Ramos (cell line): ENCODE data around the gene DSC2.
"Not testable (repeated sequence)": the region's sequence is repeated elsewhere in the genome, so short reads cannot be mapped to it uniquely, and the experiment has no call there.

Experiments used
- in situ Hi-C: fragments of 300-500 bp; cut with MboI; formaldehyde crosslinking; loops from one replicate; pipeline ENCODE4 v1.14.3; 2022; ENCODE audit warnings: low sequenced_read_pairs; ENCODE audit not compliant: unreplicated experiment

DSC2 gene

DNA sequence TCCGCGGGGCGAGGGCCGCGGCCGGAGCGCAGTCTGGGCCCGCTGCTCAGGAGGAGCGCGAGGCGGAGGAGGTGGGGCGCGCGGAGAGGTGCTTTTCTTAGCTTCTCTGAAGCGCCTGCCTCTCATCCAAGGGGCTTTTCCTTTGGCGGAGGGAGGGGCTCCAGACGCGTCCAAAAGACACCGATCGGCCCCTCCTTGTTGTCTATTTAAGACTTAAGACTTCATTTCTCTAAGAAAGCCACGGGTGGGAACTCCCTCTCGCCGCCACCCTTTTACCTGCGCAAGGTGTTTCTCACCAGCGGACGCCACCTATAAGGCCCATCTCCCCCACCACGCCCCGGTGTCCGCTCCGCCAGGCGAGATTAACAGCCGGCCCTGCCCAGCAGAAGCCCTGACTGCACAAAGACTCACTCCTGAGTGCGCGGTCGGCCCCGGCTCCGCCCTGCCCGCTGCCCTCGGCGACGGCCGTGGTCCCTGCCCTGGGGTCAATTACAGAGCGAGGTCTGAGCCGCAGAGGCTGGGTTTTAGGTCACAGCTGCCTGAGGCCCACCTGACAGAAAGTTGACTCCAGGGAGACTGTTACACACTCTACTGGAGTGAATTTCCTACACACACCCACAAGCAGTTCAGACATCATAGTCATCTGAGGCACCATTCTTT, at the start of gene DSC2:
Gene DSC2 (minus strand): TSS at position 397 of the 660 bp plus-strand sequence. CDS start 450 bp downstream, outside the sequence.
- in situ Hi-C loops: no loop called here

DNA sequence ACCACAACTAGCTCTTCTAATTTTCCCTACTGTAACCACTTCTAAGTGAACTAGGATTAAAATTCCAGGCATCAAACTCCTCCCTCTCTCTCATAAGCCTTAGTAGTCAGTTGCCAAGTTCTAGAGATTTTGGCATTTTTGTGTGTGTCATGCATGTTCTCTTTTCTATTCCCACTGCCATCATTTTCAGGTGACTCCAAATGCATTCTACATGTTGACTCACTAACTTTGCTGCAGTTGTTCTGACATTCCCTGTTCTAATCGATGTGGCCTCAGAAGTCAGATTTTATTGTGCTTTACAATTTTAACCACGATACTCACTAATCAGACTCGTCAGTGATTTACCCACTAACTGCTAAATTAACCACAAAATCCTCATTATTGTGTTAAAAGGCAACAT, 47.1 kb upstream of the DSC2 start:
- in situ Hi-C loops: no loop called here

- in situ Hi-C loops: no loop called here
Measured at GRCh38 chr18:31148600-31148999, 46.4 kb upstream of the DSC2 start.

DNA sequence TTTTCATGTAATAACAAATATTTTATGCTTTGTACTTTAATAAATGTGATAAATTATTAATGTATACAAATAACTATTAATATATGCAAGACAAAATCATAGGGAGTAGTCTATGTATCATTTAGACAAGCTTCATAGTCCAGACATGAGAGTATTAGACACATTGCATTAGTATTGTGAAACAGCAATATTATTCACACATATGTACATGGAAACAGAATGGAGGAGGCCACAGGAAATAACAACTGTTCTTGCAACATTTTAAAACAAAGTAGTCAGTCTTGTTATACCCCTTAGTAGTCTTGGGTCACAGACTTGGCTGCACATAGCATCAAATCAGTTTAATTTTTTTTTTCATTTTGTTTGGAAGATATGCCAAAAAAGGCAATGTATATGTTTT, 44.6 kb upstream of the DSC2 start:
- in situ Hi-C loops: no loop called here

- in situ Hi-C loops: no loop called here
Measured at GRCh38 chr18:31143025-31143424, 40.8 kb upstream of the DSC2 start.

GRCh38 chr18:31138709-31139108, 36.5 kb upstream of the DSC2 start:
- in situ Hi-C loops: no loop called here

DNA sequence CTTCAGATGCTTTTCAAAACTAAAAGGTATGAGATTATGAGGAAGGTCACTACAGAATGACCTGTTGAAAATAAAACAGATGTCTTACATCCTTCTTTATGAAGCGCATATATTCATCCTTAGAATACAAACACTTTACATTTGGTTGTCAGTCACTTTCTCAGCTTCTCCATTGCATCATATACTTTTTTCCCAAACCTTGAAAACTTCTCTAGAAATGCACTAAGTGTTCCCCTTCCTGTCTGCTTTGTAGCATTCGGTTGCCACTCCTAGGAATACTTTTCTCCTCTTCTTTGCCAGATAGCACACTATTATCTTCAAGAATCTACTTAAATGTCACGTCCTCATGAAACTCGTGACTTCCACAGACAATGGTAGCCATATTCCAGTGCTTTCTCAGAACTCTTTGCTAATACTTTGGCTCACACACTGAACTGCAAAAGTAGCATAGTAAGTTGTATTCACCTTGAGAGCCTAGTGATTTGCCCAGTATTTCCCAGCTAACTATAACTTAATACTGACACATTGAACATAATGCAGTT, 32.8 kb upstream of the DSC2 start:
- in situ Hi-C loops: no loop called here

DNA sequence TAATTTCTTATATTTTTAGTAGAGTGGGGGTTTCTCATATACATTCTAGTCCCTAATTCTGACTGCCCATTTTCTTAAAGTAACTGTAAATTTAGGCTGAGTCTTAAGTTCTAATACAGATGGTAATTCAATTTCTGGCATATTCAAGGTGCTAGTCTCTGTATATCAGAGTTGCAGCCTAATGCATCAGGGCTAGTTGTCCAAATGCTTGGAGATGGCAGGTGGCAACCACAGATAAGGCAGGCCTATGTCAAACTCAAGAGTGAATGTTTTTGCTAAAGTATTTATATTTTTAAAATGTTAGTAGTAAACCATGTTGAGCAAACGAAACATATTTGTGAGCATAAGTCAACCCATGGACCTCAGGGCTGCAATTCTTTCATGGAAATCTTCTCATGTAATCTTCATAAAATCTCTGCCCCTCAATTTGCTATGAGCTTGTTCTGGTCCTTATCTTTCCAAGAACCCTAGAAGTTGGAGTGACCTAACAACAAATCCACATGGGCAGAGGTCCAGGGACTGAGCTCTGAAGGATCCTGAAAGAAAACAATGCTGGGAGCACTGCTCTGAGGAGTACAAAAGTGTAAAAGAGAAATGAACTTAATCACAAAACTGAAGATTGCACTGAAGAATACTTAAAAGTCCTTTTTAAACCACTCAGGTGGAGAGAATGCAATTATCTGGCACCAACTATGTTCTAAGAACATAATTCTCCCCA, 27.3 kb upstream of the DSC2 start:
- in situ Hi-C loops: no loop called here

GRCh38 chr18:31125878-31126277, 23.7 kb upstream of the DSC2 start:
- in situ Hi-C loops: no loop called here

GRCh38 chr18:31123125-31123524, 20.9 kb upstream of the DSC2 start:
- in situ Hi-C loops: not testable (repeated sequence)

GRCh38 chr18:31120594-31120993, 18.4 kb upstream of the DSC2 start:
- in situ Hi-C loops: no loop called here

GRCh38 chr18:31116853-31117595, 14.8 kb upstream of the DSC2 start:
- in situ Hi-C loops: no loop called here

GRCh38 chr18:31112804-31113203, 10.6 kb upstream of the DSC2 start:
- in situ Hi-C loops: no loop called here

- in situ Hi-C loops: no loop called here
Measured at GRCh38 chr18:31105733-31106132, 3.5 kb upstream of the DSC2 start.

DNA sequence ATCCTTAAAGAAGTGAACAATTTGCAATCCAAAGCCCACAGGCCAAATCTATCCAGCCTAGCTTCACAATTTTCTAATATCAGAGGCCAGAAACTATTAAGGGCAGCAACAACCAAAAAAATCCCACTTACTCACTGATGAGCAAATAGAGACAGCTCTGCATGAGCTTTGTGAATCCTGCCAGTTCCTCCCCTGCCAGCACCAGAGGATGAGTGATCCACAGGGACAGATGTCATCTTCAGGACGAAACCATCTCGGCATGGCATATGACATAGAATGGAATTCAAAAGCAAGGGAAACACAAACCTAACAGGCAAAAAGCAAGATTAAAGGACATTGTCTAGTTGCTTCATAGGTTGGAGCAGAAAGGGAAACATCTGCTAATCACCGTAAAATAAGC, 2.2 kb upstream of the DSC2 start:
- in situ Hi-C loops: no loop called here

DNA sequence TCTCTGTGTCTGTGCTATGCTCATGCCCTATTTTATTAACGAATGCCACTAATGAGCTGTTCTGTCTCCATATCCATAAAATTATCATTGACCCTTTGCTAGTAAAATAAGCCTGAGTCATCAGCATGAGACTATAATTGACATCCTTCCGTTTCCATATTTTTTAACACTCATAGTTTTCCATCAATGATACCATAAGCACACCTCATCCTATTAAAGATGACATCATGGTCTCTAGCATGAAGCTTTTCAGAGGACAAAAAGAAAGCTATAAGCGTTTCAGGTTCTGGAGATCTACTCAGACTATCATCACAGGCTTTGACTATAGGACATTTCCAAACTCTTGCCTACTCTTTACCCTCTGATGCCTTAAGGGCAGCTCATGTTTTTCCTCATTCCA, 1.2 kb upstream of the DSC2 start:
- in situ Hi-C loops: no loop called here

DNA sequence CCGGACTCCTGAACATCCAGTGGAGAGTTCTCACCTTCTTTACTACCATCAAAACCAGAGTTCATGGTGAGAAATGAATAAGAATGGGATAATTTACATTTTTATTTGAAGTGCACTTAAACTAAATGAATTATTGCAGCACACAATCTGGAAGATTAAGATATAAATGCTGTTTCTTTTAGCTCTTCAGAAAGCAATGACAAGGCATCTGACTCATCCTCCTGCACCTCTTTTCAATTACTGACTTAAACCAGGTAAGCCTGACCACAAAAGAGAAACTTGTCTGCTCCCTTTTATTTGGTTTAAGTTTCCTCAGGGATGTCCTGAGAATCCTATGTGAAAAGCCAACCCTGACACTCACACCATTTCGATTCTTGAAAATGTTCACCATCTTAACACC, 720 bp upstream of the DSC2 start:
- in situ Hi-C loops: no loop called here

DNA sequence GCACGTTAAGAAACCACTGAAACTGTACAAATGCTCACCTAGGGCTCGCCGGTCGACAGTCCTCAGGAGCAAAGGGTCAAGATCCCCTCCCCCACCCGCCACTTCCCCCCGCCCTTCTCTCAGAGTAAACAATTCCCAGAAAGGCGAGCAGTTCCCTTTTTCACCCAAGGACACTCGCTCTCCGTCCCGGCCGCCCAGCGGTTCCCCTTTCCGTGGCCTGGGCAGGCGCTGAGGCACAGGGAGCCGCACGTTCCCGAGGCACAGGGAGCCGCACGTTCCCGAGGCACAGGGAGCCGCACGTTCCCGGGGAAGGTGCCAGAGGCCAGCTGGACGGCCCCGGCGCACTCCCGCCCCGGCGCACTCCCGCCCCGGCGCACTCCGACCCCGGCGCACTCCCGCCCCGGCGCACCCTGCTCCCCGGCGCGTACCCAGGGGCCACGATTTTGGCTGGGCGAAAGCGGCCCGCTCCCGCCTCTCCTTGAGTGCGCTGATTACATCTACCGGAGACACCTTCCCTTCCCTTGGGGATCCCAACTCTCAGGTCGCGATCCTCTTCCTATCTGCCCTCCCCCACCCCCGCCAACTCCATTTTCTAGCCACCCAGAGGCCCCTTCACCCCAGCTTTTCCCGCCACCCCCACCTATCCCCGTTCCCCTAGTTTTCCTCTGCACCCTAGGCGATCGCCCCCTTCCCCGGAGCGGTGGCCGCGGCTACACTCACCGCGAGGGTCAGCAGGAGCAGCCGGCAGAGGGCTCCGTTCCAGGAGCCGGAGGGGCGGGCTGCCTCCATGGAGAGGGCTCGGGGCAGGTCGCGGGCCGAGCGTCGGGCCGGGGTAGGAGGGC, 817 bp downstream of the DSC2 start:
- in situ Hi-C loops: no loop called here

GRCh38 chr18:31100436-31101182, 1.6 kb downstream of the DSC2 start:
- in situ Hi-C loops: no loop called here
